Gastrocnemius medialis (tissue), 4 donors: ENCODE data around the gene RARA.

Experiments
- CTCF ChIP-seq, 5 experiments: fragments of 450-650 bp in 3 of 5; fragments of 200-600 bp in 2 of 5; sonication (generic) in 2 of 5; IDR thresholded peaks in 4 of 5; conservative IDR thresholded peaks in 1 of 5; 1 replicate in 4 of 5; 2 replicates in 1 of 5; pipeline ENCODE4 v1.5.1; 2016 to 2019; ENCODE audit warnings: antibody characterized with exemption in 5 of 5, mild to moderate bottlenecking in 3 of 5, moderate library complexity in 3 of 5
- POLR2A ChIP-seq, 2 donors: fragments of 450-650 bp; IDR thresholded peaks; one replicate each; pipeline ENCODE4 v1.6.1; 2017; ENCODE audit warnings: antibody characterized with exemption in 2 of 2, mild to moderate bottlenecking in 2 of 2, moderate library complexity in 2 of 2

- no peak for TF ChIP-seq CTCF (IDR thresholded peaks at IDR 0.05 in 4 of 5, conservative IDR thresholded peaks at IDR 0.05 in 1 of 5)
- no peak for TF ChIP-seq POLR2A (IDR thresholded peaks at IDR 0.05)
These were observed 49.5 kb upstream of the RARA start for GRCh38 chr17:40259505-40259904.
